Measurements from ENCODE around the gene FOXP1.

DNA sequence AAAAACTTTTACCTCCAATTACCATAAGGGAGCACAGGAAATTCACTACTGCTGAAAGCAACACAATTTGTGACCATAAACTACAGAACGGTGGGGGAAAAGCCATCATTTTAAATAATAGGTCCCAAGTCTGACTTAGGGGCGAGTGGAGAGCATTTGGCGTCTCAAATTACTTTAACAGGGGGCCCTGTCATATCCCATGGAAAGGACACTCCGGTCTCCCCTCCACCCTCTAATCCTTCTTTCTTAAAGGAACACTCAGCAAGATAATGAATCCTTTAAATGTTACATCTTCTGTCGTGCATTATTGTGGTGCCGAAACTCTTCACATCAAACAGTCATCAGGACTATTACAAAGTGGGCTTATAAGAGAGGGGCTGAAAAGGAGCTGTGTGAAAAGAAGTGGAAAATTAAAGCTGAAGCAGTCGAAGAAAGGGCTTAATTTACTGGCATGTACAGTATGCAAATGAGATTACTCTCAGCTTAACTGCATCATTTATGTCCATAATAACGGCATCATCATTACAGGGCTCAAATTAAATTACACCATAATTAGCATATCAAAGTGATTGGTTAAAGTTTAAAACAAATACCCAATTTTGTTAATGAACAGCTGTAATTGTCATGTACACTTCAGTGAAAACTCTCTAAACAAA lies 342.2 kb downstream of the FOXP1 start:
- TF ChIP-seq, protein P1, sequence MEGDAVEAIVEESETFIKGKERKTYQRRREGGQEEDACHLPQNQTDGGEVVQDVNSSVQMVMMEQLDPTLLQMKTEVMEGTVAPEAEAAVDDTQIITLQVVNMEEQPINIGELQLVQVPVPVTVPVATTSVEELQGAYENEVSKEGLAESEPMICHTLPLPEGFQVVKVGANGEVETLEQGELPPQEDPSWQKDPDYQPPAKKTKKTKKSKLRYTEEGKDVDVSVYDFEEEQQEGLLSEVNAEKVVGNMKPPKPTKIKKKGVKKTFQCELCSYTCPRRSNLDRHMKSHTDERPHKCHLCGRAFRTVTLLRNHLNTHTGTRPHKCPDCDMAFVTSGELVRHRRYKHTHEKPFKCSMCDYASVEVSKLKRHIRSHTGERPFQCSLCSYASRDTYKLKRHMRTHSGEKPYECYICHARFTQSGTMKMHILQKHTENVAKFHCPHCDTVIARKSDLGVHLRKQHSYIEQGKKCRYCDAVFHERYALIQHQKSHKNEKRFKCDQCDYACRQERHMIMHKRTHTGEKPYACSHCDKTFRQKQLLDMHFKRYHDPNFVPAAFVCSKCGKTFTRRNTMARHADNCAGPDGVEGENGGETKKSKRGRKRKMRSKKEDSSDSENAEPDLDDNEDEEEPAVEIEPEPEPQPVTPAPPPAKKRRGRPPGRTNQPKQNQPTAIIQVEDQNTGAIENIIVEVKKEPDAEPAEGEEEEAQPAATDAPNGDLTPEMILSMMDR (IDR thresholded peaks at IDR 0.05) = no peak
- TF ChIP-seq POLR2A (IDR thresholded peaks at IDR 0.05) = no peak

Measured in uterus (tissue), 2 donors.